ENCODE data around the gene NFKBIE. TPM values are rescaled to one million over a fixed set of nuclear protein-coding genes. Genes with fewer than 3 reads are reported as not detected.

NFKBIE gene
- total and polyA plus RNA-seq, 9 of the 15 experiments (the other 6 are each of a cell fraction or from before 2014, with no cell fraction given), result 2.1 to 16.4 (median 11.7) TPM

DNA sequence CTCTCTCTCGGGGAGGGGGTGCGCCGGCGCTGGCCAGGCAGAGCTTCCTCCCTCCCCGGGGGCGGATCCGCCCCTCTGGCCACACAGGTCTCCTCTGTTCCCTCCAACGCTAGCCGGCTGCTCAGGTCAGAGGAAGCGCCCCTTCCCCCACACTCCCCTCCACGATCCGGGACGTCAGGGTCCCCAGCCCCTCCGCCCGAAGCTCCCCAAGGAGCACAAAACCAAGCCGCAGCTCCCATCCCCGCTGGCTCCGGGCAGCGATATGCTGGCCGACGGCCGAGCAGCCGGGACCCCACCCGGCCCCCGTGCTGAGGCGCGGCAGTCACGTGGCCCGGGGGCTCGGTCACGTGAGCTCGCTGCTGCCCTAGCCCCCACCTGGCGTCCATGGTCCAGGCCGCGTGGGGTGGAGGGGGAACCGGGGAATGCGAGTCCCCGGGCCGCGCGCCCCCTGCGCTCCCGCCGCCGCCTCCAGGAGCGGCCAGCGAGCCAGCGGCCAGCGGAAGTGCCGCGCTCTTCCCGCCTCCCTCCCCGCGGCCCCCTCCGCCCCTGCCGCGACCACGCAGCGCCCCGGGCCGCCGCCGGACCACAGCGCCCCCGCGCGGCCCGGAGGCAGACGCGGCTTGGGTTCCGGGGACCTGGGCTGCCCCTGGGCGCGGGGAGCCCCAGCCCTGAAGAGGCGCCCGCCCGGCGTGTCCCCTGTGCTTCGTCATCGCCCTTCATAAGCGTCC lies 8.2 kb downstream of the NFKBIE start, which contains the start of gene SLC35B2 (continued):
- peak; percentile 81 for TF ChIP-seq MGA (IDR thresholded peaks at IDR 0.05)
- TF ChIP-seq PCBP2 (IDR thresholded peaks at IDR 0.05; ENCODE audit: low read depth, low read length, poor library complexity, severe bottlenecking), result peak; percentile 62
- peak; percentile 64; the same call in 1 of the 2 replicates for TF ChIP-seq ZNF407 (IDR thresholded peaks at IDR 0.05; ENCODE audit: low read depth)
- peak; percentile 92 for TF ChIP-seq CXXC5 (CRISPR knock-in tag; IDR thresholded peaks at IDR 0.05)
